Stimulated activated memory B cell treated with anti-CD40 and anti-IgM and Interleukin-4, amounts not matched to agents 10 μg/mL and 1 μg/mL and 100 μg/mL, for 72 hours (primary cell): ENCODE data around the gene IL11.
A peak's percentile ranks its signal among the peaks of the same experiment; 100 is the strongest.
"Not testable (repeated sequence)": the region's sequence is repeated elsewhere in the genome, so short reads cannot be mapped to it uniquely, and the experiment has no call there.

Source experiments
- ATAC-seq: fragments of 150-1000 bp; cut with Tn5 transposase; 2 replicates; pipeline ENCODE4 v1.10.0; 2021
- H3K27ac Mint-ChIP-seq: one replicate; pipeline ENCODE4 v1.8.0; 2022; ENCODE audit warnings: mild to moderate bottlenecking, mixed read lengths
- H3K27me3 Mint-ChIP-seq: one replicate; pipeline ENCODE4 v1.8.0; 2022; ENCODE audit warnings: mixed read lengths
- H3K36me3 Mint-ChIP-seq: one replicate; pipeline ENCODE4 v1.8.0; 2022; ENCODE audit warnings: mixed read lengths
- H3K4me1 Mint-ChIP-seq: one replicate; pipeline ENCODE4 v1.8.0; 2022; ENCODE audit warnings: mixed read lengths
- H3K4me3 Mint-ChIP-seq: one replicate; pipeline ENCODE4 v1.8.0; 2022; ENCODE audit warnings: mild to moderate bottlenecking, moderate library complexity, mixed read lengths
- H3K9me3 Mint-ChIP-seq: one replicate; pipeline ENCODE4 v1.8.0; 2022; ENCODE audit warnings: mixed read lengths

The IL11 gene

DNA sequence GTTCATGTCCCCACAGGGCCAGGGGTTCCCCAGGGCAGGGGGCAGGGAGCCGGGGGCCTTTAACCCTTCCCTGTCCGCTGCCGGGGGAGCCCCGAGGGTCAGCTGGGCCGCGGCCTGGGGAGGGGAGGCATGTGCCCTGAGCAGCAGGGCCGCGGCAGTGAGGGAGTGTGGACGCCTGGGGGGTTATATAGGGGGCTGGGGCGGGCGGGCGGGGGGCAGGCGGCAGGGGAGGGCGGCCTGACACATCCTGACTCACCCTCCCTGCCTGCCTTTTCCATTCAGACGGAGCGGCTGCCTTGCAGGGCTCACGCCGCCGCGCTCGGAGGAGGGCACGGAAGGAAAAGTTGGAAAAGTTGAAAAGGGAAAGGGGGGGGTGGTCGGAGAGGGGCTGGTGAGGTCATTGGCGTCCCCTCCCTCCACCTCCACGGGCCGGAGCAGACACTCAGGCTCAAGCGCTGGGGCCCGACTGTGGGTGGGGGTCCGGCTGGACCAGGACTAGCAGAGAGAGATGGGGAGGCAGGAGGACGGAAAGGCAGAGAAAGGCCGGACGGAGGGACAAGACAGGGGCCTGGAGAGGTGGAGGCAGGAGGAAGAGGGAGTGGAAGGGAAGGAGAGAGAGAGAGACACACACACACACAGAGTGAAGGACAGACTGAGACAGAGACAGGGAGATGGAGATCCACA is at the start of gene IL11:
Gene IL11 (minus strand): TSS at position 159 of the 684 bp plus-strand sequence. CDS start 153 bp downstream, at position 6.
- Mint-ChIP-seq H3K27me3 (peaks cover 89% of the 10 kb centered on the region), H3K9me3 (no peaks in the 10 kb centered on the region), H3K36me3 (no peaks in the 10 kb centered on the region), H3K4me1 (peaks cover 18% of the 10 kb centered on the region), H3K27ac (no peak within 1 kb of the TSS), H3K4me3 (peak within 1 kb of the TSS; percentile 69)
- ATAC-seq, result no peak

DNA sequence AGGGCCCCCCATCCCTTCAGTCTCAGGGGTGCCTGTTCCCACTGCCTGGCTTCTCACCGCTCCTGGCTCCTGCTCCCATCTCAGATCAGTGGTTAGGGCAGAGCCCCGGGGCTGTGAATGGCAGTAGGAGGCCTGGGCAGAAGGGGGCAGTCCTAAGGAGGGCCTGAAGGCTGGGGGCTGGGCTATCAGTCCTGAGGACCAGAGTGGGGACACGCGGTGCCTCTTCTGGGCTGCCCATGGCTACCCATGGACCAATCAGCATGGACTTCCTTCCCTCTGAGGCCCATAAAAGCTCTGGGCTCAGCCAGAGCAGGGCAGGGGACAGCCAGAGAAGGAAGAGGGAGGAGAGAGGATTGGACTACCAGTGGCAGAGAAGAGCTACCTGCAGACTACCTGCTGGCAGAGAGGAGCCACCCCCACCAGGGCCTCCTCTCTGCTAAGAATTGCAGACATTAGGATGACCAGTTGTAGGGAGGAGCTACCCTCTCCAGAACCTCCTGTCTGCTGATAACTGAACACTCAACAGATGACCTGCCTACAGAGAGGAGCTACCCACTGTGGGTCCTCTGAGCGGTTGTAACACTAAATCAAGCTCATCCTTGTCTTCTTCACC is 49.5 kb upstream of the IL11 start:
- ATAC-seq, result no peak
- Mint-ChIP-seq H3K27me3 (peaks cover 34% of the 10 kb centered on the region), H3K9me3 (no peaks in the 10 kb centered on the region), H3K4me3 (no peak overlapping the region), H3K4me1 (no peaks in the 10 kb centered on the region), H3K27ac (no peak overlapping the region), H3K36me3 (no peaks in the 10 kb centered on the region)

DNA sequence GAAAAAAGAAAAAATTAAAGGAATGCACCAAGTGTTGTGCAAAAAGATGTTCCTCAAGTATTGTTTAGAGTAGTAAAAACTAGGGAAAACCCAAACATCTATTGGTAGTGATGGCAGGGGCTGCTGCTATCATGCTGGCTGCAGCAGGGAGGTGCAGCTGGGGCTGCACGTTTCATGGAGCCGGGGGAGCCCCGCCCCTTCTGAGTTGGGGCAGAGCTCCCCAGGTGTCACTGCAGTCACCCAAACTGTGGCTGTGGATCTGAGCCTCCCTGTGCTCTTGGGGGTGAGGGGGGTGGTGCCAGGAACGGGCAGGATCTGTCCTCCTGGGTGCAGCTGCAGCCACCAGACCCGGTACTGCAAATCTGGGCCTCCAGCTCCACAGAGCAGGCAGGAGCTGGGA is 48.8 kb upstream of the IL11 start:
- Mint-ChIP-seq H3K4me1 (no peaks in the 10 kb centered on the region), H3K27ac (no peak overlapping the region), H3K4me3 (no peak overlapping the region), H3K27me3 (peaks cover 29% of the 10 kb centered on the region), H3K36me3 (no peaks in the 10 kb centered on the region), H3K9me3 (no peaks in the 10 kb centered on the region)
- no peak for ATAC-seq

DNA sequence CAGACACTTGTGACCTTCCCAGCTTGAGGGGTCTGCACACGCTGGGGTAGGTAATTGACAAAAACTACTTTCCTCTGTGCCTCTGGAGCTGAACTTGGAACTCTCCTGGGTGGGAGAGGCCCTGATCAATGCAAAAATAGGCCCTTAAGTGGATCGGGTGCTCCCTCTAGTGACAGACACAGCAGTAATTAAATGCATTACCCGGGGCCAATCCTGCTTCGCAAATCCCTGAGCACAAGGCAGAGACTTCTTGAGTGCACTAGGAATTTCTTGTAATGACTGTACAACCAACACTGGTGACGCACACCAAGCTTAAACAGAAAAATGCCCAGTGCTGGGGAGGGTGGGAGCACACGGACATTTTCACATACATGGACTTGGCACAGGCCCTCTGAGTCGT is 47.9 kb upstream of the IL11 start:
- H3K4me1 Mint-ChIP-seq, result no peaks in the 10 kb centered on the region
- H3K27me3 Mint-ChIP-seq, result peaks cover 29% of the 10 kb centered on the region
- H3K27ac Mint-ChIP-seq, result no peak overlapping the region
- H3K36me3 Mint-ChIP-seq, result no peaks in the 10 kb centered on the region
- no peak overlapping the region for H3K4me3 Mint-ChIP-seq
- peak; percentile 43 for ATAC-seq
- H3K9me3 Mint-ChIP-seq, result no peaks in the 10 kb centered on the region

DNA sequence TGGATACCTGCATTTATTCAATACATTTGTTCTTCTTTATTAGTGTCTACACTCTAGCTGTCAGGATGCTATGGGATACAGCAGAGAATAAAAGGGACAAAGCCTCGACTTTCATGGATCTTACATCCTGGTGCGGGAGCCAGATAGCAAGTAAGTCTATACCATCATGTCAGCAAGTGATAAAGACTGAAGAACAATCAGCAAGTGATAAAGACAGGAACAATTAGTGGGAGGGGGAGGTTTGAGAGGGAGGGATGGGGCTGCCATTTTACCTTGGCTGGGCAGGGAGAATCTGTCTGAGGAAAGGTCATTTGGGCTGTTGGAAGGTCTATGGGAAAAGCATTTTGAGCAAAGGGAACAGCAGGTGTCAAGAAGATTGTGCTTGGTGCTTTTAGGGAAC is 39.9 kb upstream of the IL11 start:
- Mint-ChIP-seq H3K4me3 (no peak overlapping the region), H3K36me3 (peaks cover 16% of the 10 kb centered on the region), H3K27ac (no peak overlapping the region), H3K27me3 (no peaks in the 10 kb centered on the region), H3K4me1 (peaks cover 17% of the 10 kb centered on the region), H3K9me3 (no peaks in the 10 kb centered on the region)
- ATAC-seq, result no peak

DNA sequence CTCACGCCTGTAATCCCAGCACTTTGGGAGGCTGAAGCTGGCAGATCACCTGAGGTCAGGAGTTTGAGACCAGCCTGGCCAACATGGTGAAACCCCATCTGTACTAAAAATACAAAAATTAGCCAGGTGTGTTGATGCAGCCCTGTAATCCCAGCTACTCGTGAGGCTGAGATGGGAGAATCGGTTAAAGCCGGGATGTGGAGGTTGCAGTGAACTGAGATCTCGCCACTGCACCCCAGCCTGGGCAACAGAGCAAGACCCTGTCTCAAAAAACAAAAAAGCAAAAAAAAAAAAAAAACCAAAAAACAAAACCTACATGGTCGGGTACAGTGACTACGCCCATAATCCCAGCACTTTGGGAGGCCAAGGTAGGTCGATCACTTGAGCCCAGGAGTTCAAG is 38.9 kb upstream of the IL11 start:
- Mint-ChIP-seq H3K4me1 (peaks cover 17% of the 10 kb centered on the region), H3K36me3 (peaks cover 16% of the 10 kb centered on the region), H3K27ac (peak overlapping the region; percentile 94), H3K4me3 (peak overlapping the region; percentile 87)
- not testable (repeated sequence) for ATAC-seq, H3K9me3 Mint-ChIP-seq, H3K27me3 Mint-ChIP-seq

DNA sequence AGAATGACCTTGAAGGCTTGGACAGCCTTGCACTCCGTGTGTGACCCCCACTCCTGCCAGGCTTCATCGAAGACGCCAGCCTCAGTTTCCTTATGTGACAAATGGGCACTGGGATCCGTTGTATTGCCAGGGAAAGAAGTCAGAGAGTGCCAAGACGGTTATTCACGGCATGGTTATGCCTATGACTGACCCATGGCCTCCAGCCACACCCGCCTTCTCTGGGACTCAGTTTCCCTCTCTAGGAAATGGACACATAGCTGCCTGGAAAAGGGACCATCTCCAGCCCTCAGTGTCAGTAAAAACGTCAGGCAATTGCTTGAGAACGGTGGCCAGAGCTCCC is 38.2 kb upstream of the IL11 start:
- peak overlapping the region; percentile 87 for H3K4me3 Mint-ChIP-seq
- no peak for ATAC-seq
- peaks cover 22% of the 10 kb centered on the region for H3K36me3 Mint-ChIP-seq
- peak overlapping the region; percentile 94 for H3K27ac Mint-ChIP-seq
- no peaks in the 10 kb centered on the region for H3K27me3 Mint-ChIP-seq
- H3K9me3 Mint-ChIP-seq, result no peaks in the 10 kb centered on the region
- peaks cover 17% of the 10 kb centered on the region for H3K4me1 Mint-ChIP-seq

DNA sequence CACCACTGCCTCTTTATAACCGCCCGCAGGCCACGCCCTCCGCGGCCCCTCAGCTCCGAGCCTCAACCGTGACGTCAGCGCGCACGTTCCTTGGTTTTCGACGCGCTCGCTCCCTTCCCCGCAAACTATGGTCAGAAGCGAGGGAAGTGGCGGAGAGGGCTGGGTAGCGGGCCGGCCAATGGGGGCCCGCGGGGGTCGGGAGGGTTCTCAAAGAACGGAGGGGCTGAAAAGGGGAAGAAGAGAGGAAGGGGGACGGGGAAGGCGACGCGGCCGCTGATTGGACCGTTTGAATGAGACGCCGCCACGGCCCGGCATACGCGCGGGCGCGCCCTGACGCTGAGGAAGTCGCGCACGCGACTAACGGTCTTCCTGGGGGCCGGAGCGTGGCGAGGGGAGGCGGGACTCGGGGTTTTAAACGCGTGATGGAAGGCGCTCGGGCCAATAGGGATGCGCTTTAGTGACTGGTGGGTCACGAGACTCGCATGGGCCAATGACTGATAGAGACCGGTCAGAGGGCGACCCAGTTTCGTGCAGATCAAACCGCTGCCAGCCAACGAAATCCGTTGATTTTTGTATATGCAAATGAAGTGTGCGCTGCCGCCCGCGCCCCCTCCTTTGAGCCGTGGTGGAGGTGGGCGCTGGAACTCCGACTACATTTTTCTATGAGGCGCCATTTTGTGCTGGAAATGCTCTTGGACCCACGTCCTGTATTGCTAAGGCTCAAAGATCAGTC is 37.7 kb upstream of the IL11 start:
- Mint-ChIP-seq H3K4me1 (peaks cover 17% of the 10 kb centered on the region), H3K4me3 (peak overlapping the region; percentile 87), H3K27me3 (no peaks in the 10 kb centered on the region), H3K36me3 (peaks cover 28% of the 10 kb centered on the region), H3K27ac (peak overlapping the region; percentile 94), H3K9me3 (no peaks in the 10 kb centered on the region)
- ATAC-seq, result peak; percentile 97

DNA sequence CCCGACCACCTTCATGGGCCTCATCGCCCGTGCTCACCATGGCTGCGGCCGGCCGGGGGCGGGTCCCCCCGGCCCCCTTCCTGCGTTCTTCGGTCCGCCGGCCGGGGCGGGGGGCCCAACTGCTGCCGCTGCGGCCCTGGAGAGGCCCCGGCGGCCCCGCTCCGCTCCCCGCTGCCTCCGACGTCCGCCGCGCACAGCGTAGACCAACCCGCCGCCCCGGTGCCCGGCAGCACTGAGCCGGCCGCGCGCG is 37.2 kb upstream of the IL11 start, which contains the start of gene UBE2S:
Gene UBE2S (minus strand): TSS at position 239 of the 250 bp plus-strand sequence. CDS start 199 bp downstream, at position 40.
- ATAC-seq, result peak; percentile 32
- Mint-ChIP-seq H3K27ac (peak within 1 kb of the TSS; percentile 94), H3K4me1 (peaks cover 17% of the 10 kb centered on the region), H3K4me3 (peak within 1 kb of the TSS; percentile 87), H3K36me3 (peaks cover 32% of the 10 kb centered on the region)
- not testable (repeated sequence) for H3K9me3 Mint-ChIP-seq, H3K27me3 Mint-ChIP-seq

DNA sequence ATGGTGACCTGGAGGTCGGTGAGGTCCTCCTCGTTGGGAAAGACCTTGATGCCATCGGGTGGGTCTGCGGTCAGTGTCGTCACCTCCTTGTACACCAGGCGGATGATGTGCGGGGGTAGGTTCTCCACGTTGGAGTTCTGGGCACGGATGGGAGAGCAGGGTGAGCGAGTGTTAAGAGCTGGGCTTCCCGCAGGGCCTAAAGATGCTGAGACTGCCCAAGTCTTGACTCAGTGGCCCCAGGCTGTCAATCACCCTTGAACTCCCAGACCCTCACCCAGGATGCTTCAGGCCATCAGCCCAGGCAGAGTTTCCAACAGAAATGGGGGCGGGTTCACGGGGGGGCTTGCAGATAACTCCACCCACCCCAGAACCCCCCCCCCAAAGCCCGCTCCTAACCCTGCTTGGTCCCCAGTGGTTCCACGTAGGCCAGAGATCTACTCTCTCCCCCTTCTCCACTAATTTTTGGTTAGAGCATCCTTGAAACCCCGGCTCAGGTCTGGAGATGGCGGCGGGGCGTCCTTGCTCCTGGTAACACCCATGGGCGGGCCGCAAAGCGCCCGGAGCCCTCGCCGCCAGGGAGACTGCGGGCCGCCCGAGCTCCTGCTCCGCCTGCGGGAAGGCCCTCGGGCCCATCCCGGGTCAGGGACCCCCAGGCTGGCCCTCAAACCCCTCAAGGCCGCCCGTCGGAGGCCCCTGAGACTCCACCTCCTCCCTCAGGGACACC is 36.7 kb upstream of the IL11 start:
- Mint-ChIP-seq H3K4me3 (peak overlapping the region; percentile 87), H3K27me3 (no peaks in the 10 kb centered on the region), H3K36me3 (peaks cover 36% of the 10 kb centered on the region), H3K9me3 (no peaks in the 10 kb centered on the region), H3K4me1 (peaks cover 17% of the 10 kb centered on the region), H3K27ac (peak overlapping the region; percentile 94)
- peak; percentile 0 for ATAC-seq

DNA sequence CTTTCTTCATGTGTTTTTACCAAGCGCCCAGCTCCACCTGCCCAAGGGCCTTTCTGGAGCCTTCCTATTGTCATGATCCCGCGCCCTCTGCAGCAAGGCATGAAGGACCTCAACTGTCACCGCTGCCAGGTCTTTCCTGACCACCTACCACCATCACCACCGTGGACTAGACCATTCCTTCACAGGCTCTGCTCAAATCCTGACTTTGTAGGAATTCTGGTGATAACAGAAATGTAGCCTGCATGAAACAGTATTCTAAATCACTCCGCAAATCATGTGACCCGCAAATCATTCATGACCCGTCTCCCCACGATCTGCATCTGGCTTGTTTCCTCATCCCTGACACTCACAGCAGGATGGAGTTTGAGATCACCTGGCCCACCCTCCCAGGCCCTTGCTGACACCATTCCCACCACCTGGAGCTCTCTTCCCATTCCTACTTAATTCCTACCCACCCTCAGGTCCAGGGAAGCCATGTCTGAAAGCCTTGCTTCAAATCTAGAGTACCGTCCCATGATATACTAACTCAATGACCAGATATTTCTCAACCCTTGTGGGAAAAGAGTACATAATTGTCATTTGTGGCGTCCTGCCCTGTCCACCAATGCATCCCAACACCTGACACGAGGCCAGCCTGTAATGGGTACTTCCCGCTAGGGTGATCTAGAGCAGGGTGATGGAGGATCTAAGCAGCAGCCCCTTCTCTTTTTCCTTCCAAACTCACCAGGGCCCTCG is 36.0 kb upstream of the IL11 start:
- Mint-ChIP-seq H3K9me3 (no peaks in the 10 kb centered on the region), H3K27ac (peak overlapping the region; percentile 94), H3K27me3 (no peaks in the 10 kb centered on the region), H3K36me3 (peaks cover 41% of the 10 kb centered on the region), H3K4me1 (peaks cover 17% of the 10 kb centered on the region), H3K4me3 (peak overlapping the region; percentile 87)
- ATAC-seq, result no peak

DNA sequence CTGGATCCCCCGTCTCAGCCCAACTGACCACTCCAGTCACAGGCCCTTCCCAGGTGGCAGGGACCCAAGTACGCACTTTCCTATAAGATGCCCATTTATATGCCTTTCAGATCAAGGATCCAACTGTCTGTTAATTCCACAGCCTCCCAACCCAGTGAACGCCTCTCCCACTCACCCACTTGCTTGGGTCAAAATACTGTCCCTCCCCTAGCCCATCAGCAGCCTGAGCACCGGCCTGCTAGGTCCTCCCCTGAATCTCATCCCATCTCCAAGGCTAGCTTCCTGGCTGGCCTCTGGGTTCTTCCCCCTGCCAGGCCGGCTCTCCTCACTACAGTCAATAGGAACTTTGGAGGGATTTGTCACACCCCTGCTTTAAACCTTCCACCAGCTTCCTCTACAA is 35.4 kb upstream of the IL11 start:
- Mint-ChIP-seq H3K9me3 (no peaks in the 10 kb centered on the region), H3K4me3 (peak overlapping the region; percentile 1), H3K36me3 (peaks cover 45% of the 10 kb centered on the region), H3K27me3 (no peaks in the 10 kb centered on the region), H3K4me1 (peaks cover 17% of the 10 kb centered on the region), H3K27ac (no peak overlapping the region)
- ATAC-seq, result no peak

DNA sequence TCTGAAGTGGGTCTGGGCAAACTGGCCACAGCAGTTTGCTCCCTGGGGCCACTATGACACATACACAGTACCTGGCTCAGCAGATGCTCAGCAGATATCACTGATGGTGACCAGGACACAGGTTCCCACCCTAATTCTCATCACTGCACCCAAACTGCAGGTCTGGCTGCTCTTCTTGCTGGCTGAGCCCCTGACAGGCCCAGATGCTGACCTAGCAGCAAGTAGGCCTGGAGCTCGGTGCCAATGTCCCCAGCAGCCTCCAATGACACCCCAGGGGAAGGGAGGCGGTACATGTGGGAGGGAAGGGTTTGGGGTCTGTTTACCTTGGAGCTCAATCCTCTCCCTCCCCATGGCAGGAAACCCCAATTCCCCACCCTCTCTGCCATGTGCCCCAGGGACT is 32.2 kb upstream of the IL11 start:
- H3K9me3 Mint-ChIP-seq, result peaks cover 2% of the 10 kb centered on the region
- no peak overlapping the region for H3K4me3 Mint-ChIP-seq
- peaks cover 49% of the 10 kb centered on the region for H3K36me3 Mint-ChIP-seq
- no peak overlapping the region for H3K27ac Mint-ChIP-seq
- H3K4me1 Mint-ChIP-seq, result peaks cover 31% of the 10 kb centered on the region
- no peaks in the 10 kb centered on the region for H3K27me3 Mint-ChIP-seq
- no peak for ATAC-seq

DNA sequence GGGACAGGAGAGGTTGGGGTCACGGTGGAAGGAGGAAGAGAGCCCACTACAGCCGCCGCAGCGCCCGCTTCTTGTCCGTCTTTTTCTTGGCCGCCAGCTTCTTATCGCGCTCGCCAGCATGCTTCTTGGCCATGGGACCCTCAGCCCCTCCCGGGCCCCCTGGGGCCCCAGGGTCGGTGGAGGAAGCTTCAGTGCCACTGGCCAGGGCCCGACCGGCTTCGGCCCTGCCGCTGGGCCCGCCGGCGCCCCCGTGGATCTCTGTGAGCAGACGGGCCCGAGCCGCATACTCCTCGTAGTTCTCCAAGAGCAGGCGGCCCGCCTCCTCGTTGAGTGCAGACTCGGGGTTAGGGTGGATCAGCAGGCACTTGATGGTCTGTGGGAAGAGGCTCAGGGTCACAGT is 31.1 kb upstream of the IL11 start:
- H3K4me3 Mint-ChIP-seq, H3K27ac Mint-ChIP-seq, H3K9me3 Mint-ChIP-seq, H3K27me3 Mint-ChIP-seq, ATAC-seq: not testable (repeated sequence)
- Mint-ChIP-seq H3K4me1 (peaks cover 26% of the 10 kb centered on the region), H3K36me3 (peaks cover 44% of the 10 kb centered on the region)
